HepG2 (cell line): ENCODE measurements around the gene SP4. TPM values are rescaled to one million over a fixed set of nuclear protein-coding genes. Genes with fewer than 3 reads are reported as not detected.

Experiments used
- CBFB ChIP-seq: sonication (generic); formaldehyde crosslinking; IDR thresholded peaks from 2 replicates; pipeline ENCODE4 v1.4.0; 2020; ENCODE audit warnings: missing genetic modification reagents
- CC2D1A ChIP-seq: sonication (generic); formaldehyde crosslinking; IDR thresholded peaks from 2 replicates; pipeline ENCODE4 v1.8.1; 2023; ENCODE audit warnings: mild to moderate bottlenecking, missing genetic modification reagents
- DBP ChIP-seq: sonication (generic); formaldehyde crosslinking; IDR thresholded peaks from 2 replicates; pipeline ENCODE4 v1.4.0; 2020; ENCODE audit warnings: missing genetic modification reagents; ENCODE audit errors: not compliant biosample characterization
- GABPB1 ChIP-seq: IDR thresholded peaks from 2 replicates; pipeline ENCODE4 v1.6.1; 2016; ENCODE audit warnings: mild to moderate bottlenecking, missing genetic modification reagents, moderate library complexity, missing compliant biosample characterization
- HINFP ChIP-seq: sonication (generic); formaldehyde crosslinking; IDR thresholded peaks from 2 replicates; pipeline ENCODE4 v1.4.0; 2020; ENCODE audit warnings: low read depth, mild to moderate bottlenecking, missing genetic modification reagents
- HOXA3 ChIP-seq: sonication (generic); formaldehyde crosslinking; IDR thresholded peaks from 2 replicates; pipeline ENCODE4 v1.5.0; 2020; ENCODE audit warnings: missing genetic modification reagents
- MAFG ChIP-seq: sonication (generic); formaldehyde crosslinking; IDR thresholded peaks from 2 replicates; pipeline ENCODE4 v1.5.1; 2020; ENCODE audit warnings: mild to moderate bottlenecking, missing genetic modification reagents
- THAP7 ChIP-seq: sonication (generic); formaldehyde crosslinking; IDR thresholded peaks from 2 replicates; pipeline ENCODE4 v1.8.1; 2023; ENCODE audit warnings: mild to moderate bottlenecking, missing genetic modification reagents
- ZGPAT ChIP-seq: IDR thresholded peaks from 2 replicates; pipeline ENCODE4 v1.6.1; 2016; ENCODE audit warnings: mild to moderate bottlenecking
- ZHX2 ChIP-seq, 2 experiments: sonication (generic) in 1 of 2; formaldehyde crosslinking in 1 of 2; IDR thresholded peaks; 2 replicates each; pipeline versions ENCODE4 v1.6.1 to v1.9.0; 2014 to 2022; ENCODE audit warnings: antibody characterized with exemption in 1 of 2, borderline replicate concordance in 1 of 2, inconsistent platforms in 1 of 2, low read depth in 1 of 2, missing genetic modification reagents in 1 of 2
- ZKSCAN1 ChIP-seq: fragments of 150-350 bp; IDR thresholded peaks from 2 replicates; pipeline ENCODE4 v1.6.1; 2014; ENCODE audit warnings: low read length
- ZNF501 ChIP-seq: sonication (generic); formaldehyde crosslinking; IDR thresholded peaks from 2 replicates; pipeline ENCODE4 v1.5.1; 2020; ENCODE audit warnings: mild to moderate bottlenecking, moderate library complexity, missing genetic modification reagents
- ZNF543 ChIP-seq: sonication (generic); formaldehyde crosslinking; IDR thresholded peaks from 2 replicates; pipeline ENCODE4 v1.4.0; 2020; ENCODE audit warnings: mild to moderate bottlenecking, missing genetic modification reagents
- ZNF549 ChIP-seq: sonication (generic); formaldehyde crosslinking; IDR thresholded peaks from 2 replicates; pipeline ENCODE4 v1.5.0; 2020; ENCODE audit warnings: missing genetic modification reagents
- ZNF710 ChIP-seq: sonication (generic); formaldehyde crosslinking; IDR thresholded peaks from 2 replicates; pipeline ENCODE4 v1.5.0; 2020; ENCODE audit warnings: mild to moderate bottlenecking, missing genetic modification reagents, borderline replicate concordance
- polyA plus RNA-seq, 8 experiments: library from polyadenylated mRNA; depleted of rRNA in 3 of 8; stranded (reverse) in 7 of 8; unstranded in 1 of 8; fragments of >200 nt; fragmentation: Illumina TruSeq in 4 of 8; extraction: Trizol in 4 of 8; gene quantifications; 2 replicates each; pipeline versions ENCODE4 v1.2.1 to v1.2.3, GENCODE V29; 2011 to 2016; ENCODE audit warnings: low read depth in 4 of 8, missing spikeins in 1 of 8, mixed read lengths in 1 of 8; ENCODE audit not compliant: insufficient read depth in 1 of 8
- total RNA-seq, 5 experiments: library from RNA; depleted of rRNA; stranded (reverse); fragments of >200 nt; fragmentation: Illumina TruSeq; extraction: Trizol; gene quantifications; 2 replicates each; pipeline ENCODE4 v1.2.3, GENCODE V29; 2016; ENCODE audit warnings: low read depth in 1 of 5

The SP4 gene
- total and polyA plus RNA-seq, 2 of the 13 experiments (the other 11 are each of a cell fraction or from before 2014, with no cell fraction given), result 2.7 to 4.8 TPM

GRCh38 chr7:21427182-21427870 is 557 bp upstream of the SP4 start (continued):
- TF ChIP-seq ZHX2 (IDR thresholded peaks at IDR 0.05; ENCODE audit: low read depth), result peak; percentile 64; the same call in 1 of the 2 replicates
- TF ChIP-seq ZHX2 (CRISPR knock-in tag; IDR thresholded peaks at IDR 0.05; ENCODE audit: borderline replicate concordance), result no peak
- no peak for TF ChIP-seq ZNF549 (CRISPR knock-in tag)
- no peak for TF ChIP-seq CC2D1A (CRISPR knock-in tag)
- peak; percentile 78 for TF ChIP-seq ZGPAT (CRISPR knock-in tag)
- TF ChIP-seq HINFP (CRISPR knock-in tag), result no peak
- peak; percentile 92 for TF ChIP-seq GABPB1 (CRISPR knock-in tag)
- TF ChIP-seq ZNF543 (CRISPR knock-in tag), result peak; percentile 60; the same call in 1 of the 2 replicates
- TF ChIP-seq MAFG (CRISPR knock-in tag), result no peak
- TF ChIP-seq ZKSCAN1, result no peak
- TF ChIP-seq ZNF710 (CRISPR knock-in tag), result peak; percentile 29; the same call in 1 of the 2 replicates
- no peak for TF ChIP-seq DBP (CRISPR knock-in tag)
- peak; percentile 46; the same call in 1 of the 2 replicates for TF ChIP-seq CBFB (CRISPR knock-in tag)
- TF ChIP-seq ZNF501 (CRISPR knock-in tag), result peak; percentile 85
- TF ChIP-seq HOXA3 (CRISPR knock-in tag), result peak; percentile 63; the same call in 1 of the 2 replicates
- TF ChIP-seq THAP7 (CRISPR knock-in tag), result peak; percentile 82; the same call in 1 of the 2 replicates
